ENCODE data around the gene WLS. TPM values are rescaled to one million over a fixed set of nuclear protein-coding genes. Genes with fewer than 3 reads are reported as not detected.

The WLS gene
- total and polyA plus RNA-seq, 2 experiments from 2014 or later, result 0.87 to 1.2 TPM

DNA sequence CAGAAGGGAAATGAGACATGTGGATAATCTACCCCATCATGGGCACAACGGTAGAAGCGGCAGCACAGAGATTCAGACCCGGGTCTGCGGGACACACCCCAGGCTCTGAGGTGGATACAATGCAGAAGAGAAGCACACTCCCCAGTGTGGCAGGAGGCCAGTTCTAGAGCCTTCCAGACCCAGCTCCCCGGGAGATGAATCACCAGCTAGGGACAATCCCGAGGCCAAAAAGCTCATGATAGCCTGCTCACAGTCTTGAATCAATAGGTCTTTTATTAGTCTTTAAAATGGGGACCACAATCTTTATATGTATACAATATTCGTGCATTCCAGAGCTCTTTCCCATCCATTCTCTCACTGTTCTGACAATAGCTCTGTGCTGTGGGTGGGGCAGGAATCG lies 124.6 kb downstream of the WLS start (continued):
- TF ChIP-seq, protein P1, sequence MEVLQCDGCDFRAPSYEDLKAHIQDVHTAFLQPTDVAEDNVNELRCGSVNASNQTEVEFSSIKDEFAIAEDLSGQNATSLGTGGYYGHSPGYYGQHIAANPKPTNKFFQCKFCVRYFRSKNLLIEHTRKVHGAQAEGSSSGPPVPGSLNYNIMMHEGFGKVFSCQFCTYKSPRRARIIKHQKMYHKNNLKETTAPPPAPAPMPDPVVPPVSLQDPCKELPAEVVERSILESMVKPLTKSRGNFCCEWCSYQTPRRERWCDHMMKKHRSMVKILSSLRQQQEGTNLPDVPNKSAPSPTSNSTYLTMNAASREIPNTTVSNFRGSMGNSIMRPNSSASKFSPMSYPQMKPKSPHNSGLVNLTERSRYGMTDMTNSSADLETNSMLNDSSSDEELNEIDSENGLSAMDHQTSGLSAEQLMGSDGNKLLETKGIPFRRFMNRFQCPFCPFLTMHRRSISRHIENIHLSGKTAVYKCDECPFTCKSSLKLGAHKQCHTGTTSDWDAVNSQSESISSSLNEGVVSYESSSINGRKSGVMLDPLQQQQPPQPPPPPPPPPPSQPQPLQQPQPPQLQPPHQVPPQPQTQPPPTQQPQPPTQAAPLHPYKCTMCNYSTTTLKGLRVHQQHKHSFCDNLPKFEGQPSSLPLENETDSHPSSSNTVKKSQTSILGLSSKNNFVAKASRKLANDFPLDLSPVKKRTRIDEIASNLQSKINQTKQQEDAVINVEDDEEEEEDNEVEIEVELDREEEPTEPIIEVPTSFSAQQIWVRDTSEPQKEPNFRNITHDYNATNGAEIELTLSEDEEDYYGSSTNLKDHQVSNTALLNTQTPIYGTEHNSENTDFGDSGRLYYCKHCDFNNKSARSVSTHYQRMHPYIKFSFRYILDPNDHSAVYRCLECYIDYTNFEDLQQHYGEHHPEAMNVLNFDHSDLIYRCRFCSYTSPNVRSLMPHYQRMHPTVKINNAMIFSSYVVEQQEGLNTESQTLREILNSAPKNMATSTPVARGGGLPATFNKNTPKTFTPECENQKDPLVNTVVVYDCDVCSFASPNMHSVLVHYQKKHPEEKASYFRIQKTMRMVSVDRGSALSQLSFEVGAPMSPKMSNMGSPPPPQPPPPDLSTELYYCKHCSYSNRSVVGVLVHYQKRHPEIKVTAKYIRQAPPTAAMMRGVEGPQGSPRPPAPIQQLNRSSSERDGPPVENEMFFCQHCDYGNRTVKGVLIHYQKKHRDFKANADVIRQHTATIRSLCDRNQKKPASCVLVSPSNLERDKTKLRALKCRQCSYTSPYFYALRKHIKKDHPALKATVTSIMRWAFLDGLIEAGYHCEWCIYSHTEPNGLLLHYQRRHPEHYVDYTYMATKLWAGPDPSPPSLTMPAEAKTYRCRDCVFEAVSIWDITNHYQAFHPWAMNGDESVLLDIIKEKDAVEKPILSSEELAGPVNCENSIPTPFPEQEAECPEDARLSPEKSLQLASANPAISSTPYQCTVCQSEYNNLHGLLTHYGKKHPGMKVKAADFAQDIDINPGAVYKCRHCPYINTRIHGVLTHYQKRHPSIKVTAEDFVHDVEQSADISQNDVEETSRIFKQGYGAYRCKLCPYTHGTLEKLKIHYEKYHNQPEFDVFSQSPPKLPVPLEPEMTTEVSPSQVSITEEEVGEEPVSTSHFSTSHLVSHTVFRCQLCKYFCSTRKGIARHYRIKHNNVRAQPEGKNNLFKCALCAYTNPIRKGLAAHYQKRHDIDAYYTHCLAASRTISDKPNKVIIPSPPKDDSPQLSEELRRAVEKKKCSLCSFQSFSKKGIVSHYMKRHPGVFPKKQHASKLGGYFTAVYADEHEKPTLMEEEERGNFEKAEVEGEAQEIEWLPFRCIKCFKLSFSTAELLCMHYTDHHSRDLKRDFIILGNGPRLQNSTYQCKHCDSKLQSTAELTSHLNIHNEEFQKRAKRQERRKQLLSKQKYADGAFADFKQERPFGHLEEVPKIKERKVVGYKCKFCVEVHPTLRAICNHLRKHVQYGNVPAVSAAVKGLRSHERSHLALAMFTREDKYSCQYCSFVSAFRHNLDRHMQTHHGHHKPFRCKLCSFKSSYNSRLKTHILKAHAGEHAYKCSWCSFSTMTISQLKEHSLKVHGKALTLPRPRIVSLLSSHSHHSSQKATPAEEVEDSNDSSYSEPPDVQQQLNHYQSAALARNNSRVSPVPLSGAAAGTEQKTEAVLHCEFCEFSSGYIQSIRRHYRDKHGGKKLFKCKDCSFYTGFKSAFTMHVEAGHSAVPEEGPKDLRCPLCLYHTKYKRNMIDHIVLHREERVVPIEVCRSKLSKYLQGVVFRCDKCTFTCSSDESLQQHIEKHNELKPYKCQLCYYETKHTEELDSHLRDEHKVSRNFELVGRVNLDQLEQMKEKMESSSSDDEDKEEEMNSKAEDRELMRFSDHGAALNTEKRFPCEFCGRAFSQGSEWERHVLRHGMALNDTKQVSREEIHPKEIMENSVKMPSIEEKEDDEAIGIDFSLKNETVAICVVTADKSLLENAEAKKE (CRISPR knock-in tag; IDR thresholded peaks at IDR 0.05), result no peak
- TF ChIP-seq CREB1 (CRISPR knock-in tag; IDR thresholded peaks at IDR 0.05; ENCODE audit: low read depth) (no peak), STAT1 (IDR thresholded peaks at IDR 0.05; ENCODE audit: unreplicated experiment) (no peak)

DNA sequence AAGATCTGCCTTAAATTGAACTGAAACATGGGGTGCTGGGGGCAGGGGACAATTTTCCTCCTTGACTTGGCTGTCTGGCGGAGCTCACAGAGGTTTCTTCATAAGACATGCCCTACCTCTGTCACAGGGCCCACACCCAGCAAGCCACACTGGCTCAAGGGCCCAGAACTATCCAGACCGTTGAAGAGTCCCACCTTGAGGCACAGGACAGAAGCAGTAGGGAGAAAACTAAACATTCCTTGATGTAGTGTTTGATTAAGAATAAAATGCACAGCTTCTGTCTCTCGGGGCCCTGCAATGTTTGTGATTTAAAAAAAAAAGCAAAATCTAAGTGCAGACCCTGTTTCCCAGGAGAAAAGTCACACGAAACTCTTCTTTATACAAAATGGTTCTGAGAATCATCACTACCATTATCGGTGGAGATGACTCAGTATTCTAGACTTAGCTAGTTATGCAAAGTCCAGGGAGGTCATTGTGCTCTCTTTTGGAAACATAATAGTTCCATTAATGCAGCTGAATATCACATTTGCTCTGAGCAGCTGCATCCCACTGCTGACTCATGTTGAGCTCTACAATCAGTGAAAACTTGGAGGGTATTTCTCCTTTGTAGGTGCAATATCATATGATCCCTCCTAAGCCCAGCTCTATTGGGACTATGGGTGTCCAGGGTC lies 128.3 kb downstream of the WLS start:
- Histone ChIP-seq H3K27ac (ENCODE audit: low read depth) (no peak overlapping the region), H4K20me1 (replicated peaks; ENCODE audit: insufficient read depth) (no peaks in the 10 kb centered on the region), H3K4me3 (no peak overlapping the region), H3F3A (replicated peaks; ENCODE audit: low read depth) (no peaks in the 10 kb centered on the region), H3K36me3 (ENCODE audit: insufficient read depth) (no peaks in the 10 kb centered on the region; the same call in 1 of the 2 replicates), H2AFZ (no peak overlapping the region; the same call in 1 of the 2 replicates), H3K9me2 (ENCODE audit: insufficient read depth) (no peaks in the 10 kb centered on the region), H3K79me2 (replicated peaks; ENCODE audit: insufficient read depth) (no peaks in the 10 kb centered on the region), H3K4me1 (ENCODE audit: insufficient read depth) (no peaks in the 10 kb centered on the region), H3K4me2 (no peak overlapping the region), H3K27me3 (ENCODE audit: insufficient read depth) (no peaks in the 10 kb centered on the region)
- no peak overlapping the region for H3K4me3 Mint-ChIP-seq
- H3K27ac Mint-ChIP-seq, result no peak overlapping the region
- no peak for ATAC-seq
- H3K4me1 Mint-ChIP-seq, result peaks cover 15% of the 10 kb centered on the region
- no peak for DNase-seq (ENCODE audit: low spot score)
- TF ChIP-seq, protein P1 (CRISPR knock-in tag; IDR thresholded peaks at IDR 0.05), result no peak
- TF ChIP-seq, protein P2, sequence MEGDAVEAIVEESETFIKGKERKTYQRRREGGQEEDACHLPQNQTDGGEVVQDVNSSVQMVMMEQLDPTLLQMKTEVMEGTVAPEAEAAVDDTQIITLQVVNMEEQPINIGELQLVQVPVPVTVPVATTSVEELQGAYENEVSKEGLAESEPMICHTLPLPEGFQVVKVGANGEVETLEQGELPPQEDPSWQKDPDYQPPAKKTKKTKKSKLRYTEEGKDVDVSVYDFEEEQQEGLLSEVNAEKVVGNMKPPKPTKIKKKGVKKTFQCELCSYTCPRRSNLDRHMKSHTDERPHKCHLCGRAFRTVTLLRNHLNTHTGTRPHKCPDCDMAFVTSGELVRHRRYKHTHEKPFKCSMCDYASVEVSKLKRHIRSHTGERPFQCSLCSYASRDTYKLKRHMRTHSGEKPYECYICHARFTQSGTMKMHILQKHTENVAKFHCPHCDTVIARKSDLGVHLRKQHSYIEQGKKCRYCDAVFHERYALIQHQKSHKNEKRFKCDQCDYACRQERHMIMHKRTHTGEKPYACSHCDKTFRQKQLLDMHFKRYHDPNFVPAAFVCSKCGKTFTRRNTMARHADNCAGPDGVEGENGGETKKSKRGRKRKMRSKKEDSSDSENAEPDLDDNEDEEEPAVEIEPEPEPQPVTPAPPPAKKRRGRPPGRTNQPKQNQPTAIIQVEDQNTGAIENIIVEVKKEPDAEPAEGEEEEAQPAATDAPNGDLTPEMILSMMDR (conservative IDR thresholded peaks at IDR 0.05; ENCODE audit: low read depth in 2 of 2), result no peak
- TF ChIP-seq NANOG (IDR thresholded peaks at IDR 0.05; ENCODE audit: borderline replicate concordance), result no peak
- no peak for TF ChIP-seq EZH2 (IDR thresholded peaks at IDR 0.05; ENCODE audit: low read depth, unreplicated experiment)
- H3K27me3 Mint-ChIP-seq (ENCODE audit: insufficient read depth, low read depth, poor library complexity), result no peaks in the 10 kb centered on the region
- no peaks in the 10 kb centered on the region for H3K36me3 Mint-ChIP-seq (ENCODE audit: low read depth)
- no peaks in the 10 kb centered on the region for H3K9me3 Mint-ChIP-seq
